ENCODE measurements around the gene DTX1.
"Not testable (repeated sequence)": the region's sequence is repeated elsewhere in the genome, so short reads cannot be mapped to it uniquely, and the experiment has no call there.

DTX1 gene

DNA sequence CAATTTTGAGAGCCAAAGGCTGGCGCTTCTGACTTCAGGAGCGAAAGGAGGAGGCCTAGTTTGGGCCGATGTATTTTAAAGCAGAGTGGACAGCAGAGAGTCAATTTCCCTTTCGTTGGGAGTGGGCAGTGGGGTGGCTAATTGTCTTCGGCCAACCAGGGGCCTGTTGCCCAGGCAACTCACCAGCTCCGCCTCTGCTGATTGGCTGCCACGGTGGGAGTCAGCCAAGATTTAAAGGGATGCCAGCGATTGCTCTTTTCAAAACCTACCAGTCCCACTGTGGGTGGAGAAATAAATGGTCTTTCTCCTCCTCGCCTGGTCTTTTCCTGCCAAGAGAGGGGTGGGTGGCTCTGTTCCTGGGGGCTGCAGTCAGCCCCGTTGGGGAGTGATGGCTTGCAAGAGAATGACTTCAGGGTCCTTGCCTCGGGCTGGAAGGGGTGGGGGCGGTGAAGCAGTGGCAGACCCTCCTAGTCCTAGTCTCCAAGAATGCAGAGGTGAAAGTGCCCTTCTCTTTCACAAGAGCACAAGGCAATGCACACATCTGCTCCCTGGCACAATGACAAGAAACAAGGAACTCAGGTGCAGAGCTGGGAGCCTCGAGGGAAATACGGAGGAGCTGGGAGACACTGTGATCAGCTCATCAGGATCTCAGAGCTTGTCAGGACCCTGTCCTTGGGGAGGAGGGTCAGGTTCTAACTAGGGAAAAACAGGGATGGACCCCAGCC is 41.3 kb downstream of the DTX1 start:
- DNase-seq = no peak

DNA sequence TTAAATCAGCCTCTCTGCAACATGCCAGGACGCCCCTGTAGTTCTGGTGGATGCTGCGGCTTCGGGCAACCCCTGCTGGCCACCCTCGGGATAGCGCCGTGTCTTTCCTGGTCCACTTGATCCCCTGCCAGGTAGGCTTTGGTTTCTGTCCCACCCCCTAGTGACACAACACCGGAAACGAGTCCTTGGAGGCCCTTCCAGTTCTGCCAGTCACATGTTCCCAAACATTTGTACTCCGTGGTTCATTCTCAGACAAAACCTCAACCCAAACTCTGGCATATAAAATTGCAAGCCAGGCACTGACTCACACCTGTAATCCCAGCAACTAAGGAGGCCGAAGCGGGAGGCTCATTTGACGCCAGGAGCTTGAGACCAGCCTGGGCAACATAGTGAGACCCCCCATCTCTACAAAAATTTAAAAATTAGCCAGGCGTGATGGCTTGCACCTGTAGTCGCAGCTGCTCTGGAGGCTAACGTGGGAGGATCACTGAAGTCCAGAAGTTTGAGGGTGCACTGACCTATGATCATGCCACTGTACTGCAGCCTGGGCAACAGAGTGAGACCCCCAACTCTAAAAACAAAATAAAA is 42.0 kb downstream of the DTX1 start:
- DNase-seq = no peak

DNA sequence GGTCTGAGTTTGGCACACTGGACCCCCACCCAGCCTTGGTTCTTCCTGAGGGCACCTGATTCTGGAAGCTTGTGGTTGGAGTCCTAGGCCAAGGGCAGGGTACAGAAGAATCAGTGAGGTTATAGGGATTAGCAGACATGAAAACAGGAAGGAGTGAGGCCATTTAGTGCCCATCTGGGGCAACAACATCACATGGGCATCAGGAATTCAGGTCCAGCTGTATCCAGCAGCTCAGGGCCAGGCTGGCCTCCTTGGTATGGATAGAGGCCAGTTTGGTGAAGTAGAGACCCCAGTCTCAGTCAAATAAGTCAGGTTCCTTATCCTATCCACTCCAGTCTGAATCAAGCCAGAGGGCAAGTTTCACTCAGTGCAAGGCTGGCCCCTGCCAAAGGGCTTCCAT is 42.8 kb downstream of the DTX1 start:
- DNase-seq = no peak

DNA sequence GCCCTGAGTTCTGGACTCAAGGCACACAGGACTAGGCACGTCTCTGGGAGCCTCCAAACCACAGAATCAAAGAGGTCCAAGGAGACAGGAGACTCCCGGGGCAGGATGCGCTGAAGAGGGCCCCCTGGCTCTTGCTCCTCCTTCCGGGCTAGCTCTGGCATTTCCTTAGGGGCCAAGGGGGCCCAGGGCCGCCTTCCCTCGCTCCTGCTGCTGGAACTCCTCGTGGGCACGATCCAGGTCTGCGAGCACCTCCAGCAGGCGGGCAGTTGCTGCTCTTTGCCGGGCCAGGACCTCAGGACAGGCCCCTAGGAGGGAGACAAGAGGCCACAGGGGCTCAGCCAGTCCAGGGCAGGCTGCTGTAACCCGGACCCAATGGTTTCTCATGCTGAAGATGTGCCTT is 43.2 kb downstream of the DTX1 start:
- no peak for DNase-seq

DNA sequence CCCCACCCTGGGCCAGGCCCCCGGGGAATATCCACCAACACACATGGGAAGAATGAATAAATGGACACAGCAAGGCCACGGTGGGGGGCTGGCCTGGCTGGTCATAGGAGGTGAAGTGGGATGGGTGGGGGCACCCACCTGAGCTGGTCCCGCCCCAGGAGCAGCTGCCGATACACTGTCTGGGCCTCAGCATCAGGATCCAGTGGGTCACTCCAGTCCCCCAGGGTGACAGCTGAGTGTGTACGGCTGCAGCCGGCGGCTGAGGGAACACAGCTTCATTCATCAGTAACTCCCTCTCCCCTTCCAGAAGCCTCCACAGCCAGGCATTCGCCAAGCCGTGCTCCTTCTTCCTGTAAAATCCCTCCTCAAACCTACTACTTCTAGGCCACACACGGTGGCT is 45.2 kb downstream of the DTX1 start:
- no peak for DNase-seq

DNA sequence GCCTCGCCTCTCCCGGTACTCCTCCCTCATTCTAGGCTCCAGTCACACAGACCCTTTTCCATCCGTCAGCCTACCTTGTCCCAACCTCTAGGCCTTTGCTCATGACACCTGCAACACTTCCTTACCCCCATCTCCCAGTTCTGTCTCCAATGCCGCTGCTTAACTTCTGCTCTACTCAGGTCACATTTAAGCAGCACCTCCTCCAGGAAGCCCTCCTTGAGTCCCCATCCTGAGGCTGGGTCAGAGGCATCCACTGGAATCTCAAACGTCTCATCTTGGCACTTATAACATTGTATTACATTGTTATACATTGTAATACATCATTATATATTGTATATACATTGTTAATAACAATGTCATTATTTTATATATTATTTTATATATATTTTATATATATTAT is 46.3 kb downstream of the DTX1 start:
- no peak for DNase-seq

DNA sequence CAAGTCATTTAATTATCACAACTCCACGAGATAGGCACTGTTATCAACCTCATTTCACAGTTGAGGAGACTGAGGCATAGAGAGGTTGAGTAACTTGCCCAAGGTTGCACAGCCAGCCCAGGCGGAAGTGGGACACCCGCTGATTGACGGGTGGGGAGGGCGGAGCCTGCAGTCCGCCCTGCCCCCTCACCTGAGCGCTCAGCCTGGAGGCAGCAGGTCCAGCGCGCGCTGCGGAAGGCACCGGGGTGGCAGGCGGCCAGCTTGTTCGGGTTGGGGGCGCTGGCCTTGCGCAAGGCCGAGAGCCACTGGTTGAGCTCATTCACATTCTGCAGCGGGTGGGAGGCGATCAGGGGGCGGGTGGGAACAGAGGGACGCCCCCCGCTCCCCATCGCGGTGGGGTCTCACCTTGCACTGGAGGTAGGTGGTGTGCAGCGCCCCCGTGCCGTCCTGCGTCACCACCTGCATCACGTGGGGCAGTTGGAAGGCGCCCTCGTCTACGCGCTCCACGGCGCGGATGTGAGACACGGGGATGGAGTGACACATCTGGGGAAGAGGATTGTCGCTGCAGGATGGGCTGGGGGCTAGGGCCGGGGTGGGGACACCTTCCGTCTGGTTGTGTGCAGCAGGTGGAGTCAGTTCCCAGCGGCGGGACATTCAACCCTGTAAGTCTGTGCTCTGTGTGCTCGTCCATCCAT is 47.4 kb downstream of the DTX1 start:
- no peak for DNase-seq

DNA sequence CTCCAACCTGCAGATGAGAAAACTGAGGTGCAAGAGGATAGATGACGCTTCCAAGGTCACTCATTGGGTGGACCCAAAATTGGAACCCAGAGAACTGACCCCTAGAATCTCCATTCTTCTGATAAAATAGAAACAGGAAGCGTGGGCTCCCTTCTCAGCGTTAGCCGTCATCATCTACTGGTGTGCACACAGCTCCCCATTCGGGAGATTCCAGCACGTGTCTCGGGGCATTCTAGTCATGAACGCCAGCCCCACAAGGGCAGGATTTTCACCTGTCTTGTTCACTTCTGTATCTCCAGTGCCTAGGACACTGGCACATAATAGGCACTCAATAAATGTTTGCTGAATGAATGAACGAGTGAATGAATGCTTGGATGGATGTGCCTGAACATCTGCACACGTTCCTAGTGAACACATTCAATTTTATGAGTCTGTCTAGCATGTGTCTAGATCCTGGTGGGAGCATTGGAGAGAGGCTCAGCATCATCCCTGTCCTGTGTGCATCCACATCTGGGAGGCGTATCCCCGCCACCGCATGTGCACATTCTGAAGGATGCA is 48.5 kb downstream of the DTX1 start:
- no peak for DNase-seq

DNA sequence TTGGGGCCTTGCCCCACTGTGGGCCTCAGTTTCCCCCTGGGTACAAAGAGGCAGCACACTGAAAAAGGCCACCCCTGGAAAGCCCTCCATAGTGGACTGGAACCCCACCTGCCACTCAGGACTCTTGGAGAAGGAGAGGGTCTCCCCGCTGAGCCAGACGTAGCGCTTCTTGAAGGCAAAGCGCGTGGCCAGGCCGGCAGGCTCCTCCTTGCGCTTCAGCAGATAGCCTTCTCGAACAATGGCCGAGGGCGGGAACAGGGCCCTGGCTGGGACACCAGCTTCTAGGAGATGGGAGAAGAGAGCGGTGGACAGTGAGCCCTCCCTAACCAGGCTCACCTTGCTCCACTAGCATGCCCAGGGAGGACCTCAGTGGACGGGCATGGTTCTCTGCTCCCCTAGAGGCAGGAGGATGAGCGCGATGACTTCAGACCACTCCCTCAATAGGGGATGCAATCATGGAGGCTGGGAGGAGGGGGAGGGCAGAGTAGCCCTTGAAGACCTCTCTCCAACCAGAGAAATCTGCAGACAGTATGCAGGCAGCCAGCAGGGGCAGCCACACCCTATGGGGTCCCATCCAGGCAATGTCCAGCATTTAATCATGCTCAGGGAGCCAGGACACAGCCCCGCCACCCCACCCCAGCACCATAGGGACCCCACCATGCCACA is 49.2 kb downstream of the DTX1 start:
- no peak for DNase-seq

DNA sequence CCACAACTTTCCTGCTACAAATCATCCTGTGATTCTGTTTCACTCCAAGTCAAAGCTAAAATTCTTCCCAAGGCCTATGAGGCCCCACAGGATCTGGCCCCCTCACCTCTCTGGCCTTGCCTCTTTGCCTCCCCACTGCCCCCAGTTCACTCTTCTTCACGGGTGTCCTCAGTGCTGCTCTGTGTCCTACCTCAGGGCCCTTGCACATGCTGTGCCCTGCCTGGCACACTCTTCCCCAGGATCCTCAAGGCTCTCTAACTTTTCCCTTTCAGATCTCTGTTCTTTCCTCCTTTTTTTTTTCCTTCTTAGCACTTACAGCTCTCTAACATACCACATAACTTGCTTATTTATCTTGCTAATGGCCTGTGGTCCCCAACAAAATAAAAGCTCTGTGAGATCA is 49.8 kb downstream of the DTX1 start:
- DNase-seq = no peak

DNA sequence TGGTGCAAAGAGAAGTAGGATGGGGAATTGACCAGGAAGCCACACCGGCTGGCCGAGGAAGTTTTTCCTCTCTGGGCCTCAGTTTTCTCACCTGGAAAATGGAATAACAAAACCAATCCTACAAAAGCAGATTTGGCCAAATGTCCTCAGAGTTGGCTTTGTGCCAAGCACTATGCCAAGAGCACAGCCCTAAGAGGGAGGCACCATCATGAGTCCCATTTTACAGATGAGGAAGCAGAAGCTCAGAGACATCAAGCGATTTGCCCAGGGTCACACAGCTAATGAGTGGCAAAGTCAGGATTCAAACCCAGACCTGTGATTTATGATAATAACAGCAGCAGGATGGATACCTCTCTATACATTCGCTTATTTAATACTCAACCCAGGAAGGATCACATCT is 51.8 kb downstream of the DTX1 start:
- no peak for DNase-seq

DNA sequence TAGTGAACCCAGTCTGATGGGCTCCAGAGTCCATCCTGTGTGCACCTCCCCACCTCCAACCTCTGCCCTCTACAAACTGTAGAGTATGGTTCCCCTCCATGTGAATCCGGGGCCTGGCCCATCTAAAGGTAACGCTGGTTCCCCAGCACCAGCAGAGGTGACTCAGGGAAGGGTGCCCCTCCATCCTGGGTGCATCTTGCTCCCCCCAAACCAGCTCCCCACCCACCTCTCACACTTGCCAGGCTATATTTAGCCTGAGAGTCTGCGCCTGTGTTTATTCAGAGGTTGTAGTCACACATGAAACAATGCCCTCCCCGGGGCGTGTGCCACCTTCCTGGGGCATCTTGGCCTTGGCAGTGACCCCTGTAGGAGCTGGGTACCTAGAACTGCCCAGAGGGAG is 52.8 kb downstream of the DTX1 start:
- no peak for DNase-seq

DNA sequence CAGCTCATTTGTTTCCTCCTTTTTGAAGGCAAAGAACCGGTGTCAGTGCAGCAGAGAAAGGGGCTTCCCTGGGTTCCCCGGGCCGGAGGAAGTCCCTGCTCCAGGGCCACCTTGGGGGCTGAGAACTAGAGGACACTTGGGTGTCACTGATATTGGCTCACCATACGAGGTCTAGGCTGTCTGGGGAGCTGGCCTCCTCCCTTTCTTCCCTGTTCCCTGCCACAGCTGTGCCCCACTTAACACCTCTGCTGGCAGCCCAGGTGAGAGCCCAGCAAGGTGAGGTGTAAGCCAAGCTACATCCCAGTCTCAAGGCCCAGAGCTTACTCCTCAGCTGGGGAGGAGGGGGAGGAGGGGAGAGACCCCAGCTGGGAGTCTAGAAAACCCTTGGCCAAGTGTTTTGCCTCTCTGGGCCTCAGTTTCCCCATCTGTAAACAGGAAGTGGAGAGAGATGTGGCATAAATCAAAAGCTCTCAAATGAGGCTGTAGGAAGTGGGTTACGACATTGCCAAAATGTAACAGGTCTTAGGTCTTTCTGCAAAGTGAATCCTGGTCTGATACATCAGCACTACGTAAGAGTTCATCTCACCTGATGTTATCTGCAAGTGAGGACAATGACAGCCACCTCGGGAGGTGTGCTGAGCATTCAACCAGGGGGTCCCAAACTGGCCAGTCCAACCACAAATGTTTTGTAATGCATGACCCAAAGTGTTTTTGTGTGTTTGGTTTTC is 53.5 kb downstream of the DTX1 start:
- DNase-seq = no peak

DNA sequence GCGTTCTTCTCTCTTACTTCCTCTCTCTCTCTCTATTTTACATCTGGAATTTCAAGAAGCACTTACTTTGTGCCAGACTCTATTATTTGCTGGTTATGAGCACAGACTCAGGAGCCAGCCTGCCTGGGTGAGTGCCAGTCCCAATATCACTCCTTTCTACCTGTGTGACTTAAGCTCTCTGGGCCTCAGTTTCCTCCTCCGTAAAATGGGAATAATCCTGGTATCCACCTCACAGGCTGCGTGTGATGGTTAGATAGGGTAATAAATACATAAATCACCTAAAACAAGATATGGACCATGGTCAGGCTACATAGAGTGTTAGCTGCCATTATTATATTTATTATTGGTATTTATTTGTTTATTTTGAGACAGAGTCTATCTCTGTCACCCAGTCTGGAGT is 54.7 kb downstream of the DTX1 start:
- no peak for DNase-seq

DNA sequence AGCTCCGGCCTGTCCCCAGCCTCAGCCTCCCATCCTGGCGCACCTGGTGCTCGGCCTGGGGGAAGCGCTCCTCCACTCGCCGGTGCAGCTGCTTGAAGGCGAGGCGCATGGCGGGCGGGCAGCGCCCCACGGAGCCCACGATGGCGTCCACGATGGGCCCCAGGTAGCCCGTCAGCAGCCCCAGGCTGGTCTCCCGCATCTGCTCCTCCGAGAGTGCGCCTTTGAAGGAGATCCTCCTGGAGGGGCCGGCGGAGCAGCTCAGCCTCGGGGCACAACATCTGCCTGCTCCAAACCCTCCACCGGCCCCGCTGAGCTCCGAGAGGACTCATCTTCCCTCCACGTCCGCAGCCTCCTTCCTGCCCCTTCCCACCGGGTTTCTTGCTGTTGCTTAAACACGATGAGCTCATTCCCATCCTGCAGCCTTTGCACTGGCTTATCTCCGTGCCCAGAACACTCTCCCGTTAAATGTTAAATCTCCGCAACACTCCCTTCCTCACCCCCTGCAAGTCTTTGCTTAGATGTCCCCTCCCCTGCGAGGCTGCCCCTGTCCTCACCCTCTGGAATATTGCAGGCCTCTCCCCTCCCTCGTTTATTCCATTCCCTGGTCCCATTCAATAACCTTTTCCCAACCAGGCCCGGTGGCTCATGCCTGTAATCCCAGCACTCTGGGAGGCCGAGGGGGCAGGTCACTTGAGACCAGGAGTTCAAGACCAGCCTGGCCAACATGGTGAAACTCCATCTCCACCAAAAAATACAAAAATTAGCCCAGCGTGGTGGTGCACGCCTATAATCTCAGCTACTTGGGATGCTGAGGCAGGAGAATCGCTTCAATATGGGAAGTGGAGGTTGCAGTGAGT is 55.7 kb downstream of the DTX1 start:
- no peak for DNase-seq

DNA sequence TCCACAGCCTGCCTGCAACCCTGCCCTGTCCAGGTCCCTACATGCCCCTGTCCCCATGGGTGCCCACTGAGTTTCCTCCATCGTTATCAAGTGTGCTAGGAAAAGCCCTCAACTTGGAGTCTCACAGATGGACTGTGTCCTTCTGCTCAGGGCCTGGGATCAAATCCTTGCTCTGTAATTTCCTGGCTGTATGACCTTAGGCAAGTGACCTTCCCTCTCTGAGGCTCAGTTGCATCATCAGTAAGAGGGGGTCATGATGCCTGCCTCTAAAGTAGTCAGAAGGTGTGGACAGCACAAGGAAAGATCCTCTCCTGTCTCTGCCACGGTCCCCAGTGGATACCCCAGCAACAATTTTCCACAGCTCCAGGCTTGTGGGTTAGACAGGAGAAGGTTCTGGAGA is 56.9 kb downstream of the DTX1 start:
- DNase-seq = no peak

DNA sequence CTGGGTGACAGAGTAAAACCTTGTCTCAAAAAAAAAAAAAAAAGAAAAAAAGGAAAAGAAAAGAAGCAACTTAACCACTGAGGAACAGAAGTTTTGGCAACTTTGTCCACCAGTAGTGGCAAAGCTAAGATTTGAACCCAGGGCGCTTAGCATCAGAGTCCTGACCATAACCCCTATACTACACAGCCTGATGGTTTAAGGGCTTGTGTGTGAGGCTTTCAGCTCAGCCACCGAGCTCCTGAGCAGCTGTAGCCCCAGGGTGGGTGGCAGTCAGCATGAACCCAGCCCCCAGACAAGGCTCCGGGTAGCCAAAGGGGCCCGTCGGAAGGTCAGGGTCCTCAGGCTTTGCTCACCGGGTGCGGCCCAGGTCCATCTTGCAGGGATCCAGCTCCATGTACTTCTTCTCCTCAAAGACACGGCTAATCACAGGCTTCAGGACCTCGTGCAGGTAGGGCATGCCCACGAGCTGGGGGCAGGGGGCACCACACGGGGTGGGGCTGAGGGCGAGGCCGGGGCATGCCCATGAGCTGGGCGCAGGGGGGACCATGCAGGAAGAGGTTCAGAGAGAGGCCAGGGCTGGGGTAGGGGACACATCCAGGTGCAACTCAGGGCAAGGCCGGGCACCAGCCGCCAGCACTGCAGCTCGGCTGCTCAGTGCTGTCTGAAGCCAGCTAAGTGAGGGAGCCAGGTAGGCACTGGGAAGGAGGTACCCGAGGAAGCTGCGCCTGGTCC is 58.1 kb downstream of the DTX1 start:
- DNase-seq = no peak

DNA sequence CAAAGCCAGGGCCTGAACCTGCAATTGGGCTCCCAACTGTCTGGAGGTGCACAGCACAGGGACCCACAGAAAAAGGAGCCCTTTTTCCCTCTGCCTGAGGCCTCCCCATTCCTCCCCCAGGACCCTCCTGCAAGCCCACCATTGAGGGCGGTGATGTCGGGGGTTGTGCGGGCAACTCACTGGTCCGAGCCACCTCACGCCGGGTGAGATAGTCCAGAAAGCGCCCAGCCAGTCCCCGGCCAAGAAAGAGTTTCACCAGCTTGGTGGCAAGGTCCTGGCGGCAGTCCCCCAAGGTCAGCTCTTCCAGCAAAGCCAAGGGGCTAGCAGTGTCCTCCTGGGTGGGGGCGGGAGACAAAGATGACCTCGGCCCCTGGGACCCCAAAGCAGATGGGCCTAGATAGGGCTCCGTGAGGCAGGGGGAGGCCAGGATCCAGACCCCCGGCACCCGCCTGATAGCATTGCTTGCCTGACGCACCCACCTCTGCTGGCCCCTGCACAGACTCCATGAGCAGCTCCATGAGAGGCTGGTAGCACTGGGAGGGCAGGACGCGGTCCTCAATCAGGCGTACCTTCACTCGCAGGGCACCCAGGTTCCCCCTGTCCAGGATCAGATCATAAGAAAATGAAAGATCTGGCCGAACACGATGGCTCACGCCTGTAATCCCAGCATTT is 59.1 kb downstream of the DTX1 start:
- no peak for DNase-seq

DNA sequence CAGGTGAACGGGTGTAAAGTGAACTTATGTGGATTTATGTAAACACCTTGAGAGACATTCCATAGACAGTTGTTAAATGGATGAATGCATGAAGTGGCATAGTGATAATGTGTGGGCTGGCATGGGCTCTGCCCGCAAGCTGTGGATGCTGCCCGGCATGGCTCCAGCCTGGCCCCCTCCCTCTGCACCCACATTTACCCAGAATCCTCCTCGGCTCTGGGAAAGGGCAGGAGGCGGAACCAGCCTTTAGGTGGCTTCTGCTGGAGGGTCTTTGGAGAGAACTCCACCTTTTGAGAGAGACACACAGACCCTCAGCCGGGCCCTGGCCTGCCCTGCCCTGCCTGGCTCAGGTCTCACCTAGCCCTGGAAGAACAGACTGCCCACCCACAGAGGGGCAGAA is 60.3 kb downstream of the DTX1 start:
- DNase-seq = no peak

DNA sequence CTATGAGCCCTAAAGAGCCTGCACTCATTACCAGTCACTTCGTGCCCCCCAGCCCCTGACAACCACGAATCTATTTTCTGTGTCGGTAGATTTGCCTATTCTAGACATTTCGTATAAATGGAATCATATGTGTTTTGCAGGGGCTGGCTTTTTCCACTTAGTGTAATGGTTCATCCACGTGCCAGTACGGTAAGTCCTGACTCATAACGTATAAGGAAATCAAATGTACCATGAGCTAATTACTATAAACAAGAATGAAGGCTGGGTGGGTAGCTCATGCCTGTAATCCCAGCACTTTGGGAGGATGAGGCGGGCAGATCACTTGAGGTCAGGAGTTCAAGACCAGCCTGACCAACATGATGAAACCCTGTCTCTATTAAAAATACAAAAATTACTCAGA is 61.2 kb downstream of the DTX1 start:
- DNase-seq = not testable (repeated sequence)

DNA sequence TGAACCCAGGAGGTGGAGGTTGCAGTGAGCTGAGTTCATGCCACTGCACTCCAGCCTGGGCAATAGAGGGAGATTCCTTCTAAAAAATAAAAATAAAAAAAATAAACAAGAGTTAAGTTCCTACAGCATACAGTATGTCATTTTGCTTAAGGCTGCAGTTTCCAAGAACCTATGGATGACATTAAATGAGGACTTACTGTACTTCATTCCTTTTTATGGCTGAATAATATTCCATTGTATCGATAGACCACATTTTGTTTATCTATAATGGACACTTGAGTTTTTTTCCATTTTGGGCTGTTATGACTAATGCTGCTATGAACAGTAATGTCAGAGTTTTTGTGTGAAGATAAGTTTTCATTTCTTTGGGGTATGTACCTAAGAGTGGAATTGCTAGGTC is 61.6 kb downstream of the DTX1 start:
- DNase-seq = no peak

All from cortex of kidney (tissue), 1 donor.